Hematopoietic multipotent progenitor cell treated with erythropoietin and hydrocortisone succinate and interleukin-3 and kit ligand, for 6 days (in vitro differentiated cells): Measurements from ENCODE around the gene MARVELD1.

Experiments used
- DNase-seq: peaks from one replicate; pipeline ENCODE4 v3.0.0-alpha.2; 2015

Gene MARVELD1

GRCh38 chr10:97723001-97723400, 9.5 kb downstream of the MARVELD1 start:
- DNase-seq = no peak

DNA sequence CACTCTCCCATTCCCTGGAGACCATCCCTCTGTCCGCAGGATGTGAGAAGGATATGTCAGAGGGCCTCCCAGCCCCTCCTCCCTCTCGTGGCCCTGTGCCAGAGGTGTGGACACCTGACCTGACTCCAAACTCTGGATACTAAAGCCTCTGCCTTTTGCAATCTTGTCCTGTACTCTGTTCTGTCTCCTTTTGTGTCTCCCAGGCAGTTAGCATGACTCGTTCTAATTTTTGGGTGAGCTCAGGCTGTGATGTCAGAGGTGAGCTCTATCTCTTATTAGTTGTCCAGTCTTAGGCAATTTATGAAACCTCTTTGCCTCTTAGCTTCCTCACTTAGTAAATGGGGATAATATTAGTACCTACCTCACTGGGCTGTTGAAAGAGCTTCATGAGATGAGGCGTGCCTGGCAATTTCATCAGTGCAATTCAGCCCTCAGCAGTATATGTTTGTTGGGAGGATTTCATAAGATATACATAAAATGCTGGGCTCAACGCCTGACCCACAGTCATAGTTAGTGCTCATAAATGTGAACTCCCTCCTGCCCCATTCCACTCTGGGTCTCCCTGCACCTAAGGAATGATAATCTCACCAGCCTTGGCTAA, 10.9 kb downstream of the MARVELD1 start:
- DNase-seq = no peak

DNA sequence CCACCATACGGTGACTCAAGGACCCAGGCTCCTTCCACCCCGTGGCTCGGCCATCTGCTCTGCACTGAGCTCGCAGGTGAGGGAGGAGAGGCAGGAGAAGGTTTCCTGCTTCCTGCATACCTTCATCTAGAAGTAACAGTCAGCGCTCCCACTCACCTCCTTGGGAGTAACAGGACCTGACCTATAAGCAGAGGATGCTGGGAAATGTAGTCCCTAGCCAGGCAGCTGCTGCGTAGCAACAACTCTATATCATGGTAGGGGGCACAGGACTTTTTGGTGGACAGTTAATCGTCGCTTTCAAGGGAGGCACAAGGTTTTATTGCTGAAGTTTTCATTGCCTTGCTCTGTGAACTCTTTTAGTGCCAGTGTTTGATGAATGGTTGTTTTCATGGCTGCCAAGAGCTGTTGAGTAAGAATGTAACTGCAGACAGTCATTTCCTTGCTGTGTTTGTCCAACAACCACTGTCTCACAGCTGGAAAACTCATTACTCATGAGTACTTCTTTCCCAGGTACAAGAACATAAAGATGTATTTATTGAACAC, 13.2 kb downstream of the MARVELD1 start:
- no peak for DNase-seq

DNA sequence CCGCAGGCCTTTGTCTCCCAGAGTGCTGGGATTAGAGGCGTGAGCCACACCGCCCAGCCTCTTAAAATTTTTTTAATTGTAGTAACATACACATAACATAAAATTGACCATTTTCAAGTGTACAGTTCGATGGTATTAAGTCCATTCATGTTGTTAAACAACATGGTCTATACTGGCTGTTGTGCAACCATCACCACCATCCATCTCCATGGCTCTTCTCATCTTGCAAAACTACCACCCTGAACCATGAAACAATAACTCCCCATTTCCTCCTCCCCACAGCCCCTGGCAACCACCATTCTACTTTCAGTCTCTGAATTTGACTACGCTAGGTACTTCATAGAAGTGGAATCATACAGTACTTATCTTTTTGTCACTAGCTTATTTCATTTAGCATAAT, 15.5 kb downstream of the MARVELD1 start:
- DNase-seq = no peak

DNA sequence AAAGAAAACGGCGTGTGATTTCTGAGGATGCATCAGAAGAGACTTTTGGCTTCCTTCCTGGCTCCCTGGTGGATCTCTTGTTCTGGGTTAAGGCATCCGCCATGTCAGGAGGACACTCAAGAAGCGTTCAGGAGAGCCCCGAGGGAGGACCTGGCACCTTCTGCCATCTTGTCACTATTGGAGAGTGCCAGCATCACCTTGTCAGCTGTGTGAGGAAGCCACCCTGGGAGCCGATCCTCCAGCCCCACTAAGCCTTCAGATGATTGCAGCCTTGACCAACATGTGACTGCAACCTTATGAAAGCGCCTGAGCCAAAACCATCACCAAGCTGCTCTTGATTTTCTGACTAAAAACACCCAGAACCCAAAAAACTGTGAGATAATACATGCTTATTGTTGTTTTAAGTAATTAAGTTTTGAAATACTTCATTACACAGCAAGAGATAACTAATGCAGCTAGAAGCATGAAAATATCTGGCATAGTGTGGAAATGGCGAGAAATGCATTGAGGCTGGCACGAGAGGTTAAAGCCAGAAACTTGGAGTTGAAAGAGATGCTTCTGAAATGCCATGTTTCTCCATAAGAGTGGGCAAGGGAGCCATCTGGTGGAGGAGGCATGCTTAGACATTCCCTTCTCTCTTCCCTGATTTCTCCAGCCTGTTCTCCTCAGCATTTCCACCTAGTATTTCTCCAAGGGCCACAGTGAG, 18.0 kb downstream of the MARVELD1 start:
- peak; percentile 88 for DNase-seq

DNA sequence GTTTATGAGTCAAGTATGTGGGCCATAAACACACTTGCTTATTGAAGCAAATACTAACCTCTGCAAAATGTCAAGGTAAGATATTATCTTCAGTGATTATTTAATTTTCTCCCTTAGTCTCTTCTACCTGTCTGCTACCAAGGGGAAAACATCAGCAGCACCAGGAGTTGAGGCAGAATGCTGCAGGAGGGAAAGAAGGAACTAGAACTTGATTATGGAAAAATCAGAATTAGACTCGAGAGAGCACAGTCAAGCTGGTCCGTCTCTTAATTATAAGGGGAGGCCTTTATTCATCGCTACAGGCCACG, 18.5 kb downstream of the MARVELD1 start:
- DNase-seq = no peak

- no peak for DNase-seq
Observed at GRCh38 chr10:97733256-97733655, 19.7 kb downstream of the MARVELD1 start.

GRCh38 chr10:97734021-97734420, 20.5 kb downstream of the MARVELD1 start:
- no peak for DNase-seq

DNA sequence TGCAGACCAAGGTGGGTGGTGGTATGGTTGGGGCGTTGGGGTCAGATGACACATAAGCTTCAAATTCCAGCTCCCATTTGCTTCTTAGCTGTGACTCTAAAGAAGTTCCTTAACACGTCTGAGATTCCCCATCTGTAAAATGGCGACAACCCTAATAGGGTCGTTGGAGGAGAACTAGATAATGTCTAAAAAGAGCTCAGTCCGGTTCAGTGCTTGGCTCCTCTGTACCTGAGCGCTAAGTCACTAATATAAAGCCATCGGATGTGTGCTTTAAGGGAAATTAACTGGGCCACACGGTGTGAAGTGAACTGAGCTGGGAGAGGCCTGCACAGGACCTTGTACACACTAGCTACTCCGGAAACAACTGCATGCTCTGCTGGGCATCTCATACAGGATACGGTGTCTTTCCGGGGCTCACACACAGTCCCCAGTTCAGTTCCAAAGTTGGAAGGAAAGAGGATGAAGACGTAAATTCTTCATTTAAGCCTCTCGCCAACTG, 22.9 kb downstream of the MARVELD1 start:
- DNase-seq = no peak

DNA sequence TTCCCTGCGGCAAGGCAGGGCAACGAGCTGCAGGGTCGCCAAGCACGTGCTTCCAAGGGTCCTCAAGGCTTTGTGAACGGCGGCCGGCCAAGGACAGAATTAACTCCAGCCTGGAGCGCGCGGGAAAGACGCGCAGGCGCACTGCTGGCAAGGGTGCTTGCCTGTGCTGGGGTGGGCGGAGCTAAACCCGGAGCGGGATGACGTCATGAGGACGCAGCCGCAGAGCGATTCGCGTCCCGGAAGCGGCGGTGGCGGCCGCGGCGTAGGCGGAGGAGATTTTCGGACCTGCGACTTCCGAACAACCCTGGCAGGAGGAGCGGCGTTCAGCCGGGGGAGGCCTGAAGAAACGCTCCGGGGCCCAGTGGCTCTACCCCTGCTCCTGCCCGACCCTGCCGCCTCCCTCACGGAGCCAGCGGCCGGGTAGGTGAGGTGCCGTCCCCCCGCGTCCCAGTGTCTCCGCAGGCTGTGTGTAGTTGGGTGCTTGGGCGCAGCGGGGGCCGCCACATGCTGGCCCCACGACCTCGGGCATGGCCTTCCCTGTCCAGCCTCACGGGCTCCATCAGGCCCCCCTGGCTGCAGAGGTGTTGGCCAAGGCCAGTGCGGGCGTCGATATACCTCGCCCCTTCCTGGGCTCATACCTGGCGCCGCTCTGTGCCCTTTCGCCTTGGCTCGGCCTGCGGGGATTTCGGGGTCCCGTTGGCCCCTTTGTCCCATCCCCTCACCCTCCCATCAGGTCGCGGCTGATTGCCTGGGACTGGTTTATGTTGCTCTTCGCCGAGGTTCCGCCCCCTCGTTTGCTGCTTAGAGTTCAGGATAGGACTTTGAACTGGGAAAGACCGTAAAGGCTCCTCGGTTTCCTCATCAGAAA, 23.6 kb downstream of the MARVELD1 start, which contains the start of gene ZFYVE27:
Gene ZFYVE27, plus strand, starts transcription at position 227 of the 868 bp plus-strand sequence. CDS start 1,350 bp downstream, outside the sequence.
- DNase-seq = peak; percentile 96

DNA sequence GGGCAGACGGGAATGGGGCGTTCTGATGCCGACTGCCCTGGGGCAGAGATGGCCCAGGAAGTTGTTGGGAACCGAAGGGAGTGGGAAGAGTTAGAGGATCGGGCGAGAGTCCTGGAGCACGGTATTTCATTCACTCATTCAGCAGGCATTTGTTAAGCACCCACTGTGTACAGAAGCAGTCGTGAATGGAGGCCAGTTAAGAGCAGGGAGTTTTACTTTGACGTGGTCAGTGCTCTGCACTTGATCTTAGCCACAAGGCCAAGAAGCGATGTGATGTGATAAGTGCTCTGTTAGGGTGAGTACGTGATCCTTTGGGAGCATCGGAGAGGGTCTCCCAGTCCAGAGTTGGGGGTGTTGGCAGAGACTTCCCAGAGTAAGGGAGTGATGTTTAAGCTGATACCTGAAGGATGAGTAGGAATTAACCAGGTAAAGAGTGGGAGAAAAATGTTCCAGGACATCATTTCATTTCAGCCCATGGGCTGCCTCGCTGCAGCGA, 24.3 kb downstream of the MARVELD1 start:
- peak; percentile 24 for DNase-seq

- DNase-seq = no peak
Observed at GRCh38 chr10:97738616-97739015, 25.1 kb downstream of the MARVELD1 start.

- DNase-seq = no peak
Observed at GRCh38 chr10:97740613-97741012, 27.1 kb downstream of the MARVELD1 start.

GRCh38 chr10:97743169-97743943, 29.8 kb downstream of the MARVELD1 start:
- DNase-seq = peak; percentile 66

DNA sequence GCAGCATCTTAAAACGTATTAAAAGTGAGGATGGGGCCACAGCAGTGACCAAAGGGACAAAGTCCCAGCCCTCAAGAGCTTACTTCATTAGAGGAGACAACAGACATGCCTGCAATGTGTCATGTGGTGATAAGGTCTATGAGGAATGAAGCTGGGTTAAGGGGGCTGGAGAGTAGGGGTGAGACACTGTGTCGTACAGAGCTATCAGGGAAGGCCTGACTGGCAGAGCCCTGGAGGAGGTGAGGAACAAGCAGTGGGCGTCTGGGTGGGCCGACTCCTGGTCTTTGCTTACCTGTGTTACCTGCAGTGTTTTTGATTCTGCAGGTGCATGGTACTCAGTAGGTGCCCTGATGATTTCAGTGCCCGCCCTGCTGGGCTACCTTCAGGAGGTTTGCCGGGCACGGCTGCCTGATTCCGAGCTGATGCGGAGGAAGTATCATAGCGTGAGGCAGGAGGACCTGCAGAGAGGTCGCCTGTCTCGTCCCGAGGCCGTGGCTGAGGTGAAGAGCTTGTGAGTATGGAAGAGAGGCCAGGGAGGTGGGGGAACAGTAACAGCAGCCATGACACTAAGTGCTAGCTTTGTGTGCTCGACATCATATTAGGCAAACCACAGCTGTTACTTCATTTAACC, 31.0 kb downstream of the MARVELD1 start:
- peak; percentile 87 for DNase-seq

- DNase-seq = no peak
Observed at GRCh38 chr10:97747573-97747972, 34.0 kb downstream of the MARVELD1 start.

DNA sequence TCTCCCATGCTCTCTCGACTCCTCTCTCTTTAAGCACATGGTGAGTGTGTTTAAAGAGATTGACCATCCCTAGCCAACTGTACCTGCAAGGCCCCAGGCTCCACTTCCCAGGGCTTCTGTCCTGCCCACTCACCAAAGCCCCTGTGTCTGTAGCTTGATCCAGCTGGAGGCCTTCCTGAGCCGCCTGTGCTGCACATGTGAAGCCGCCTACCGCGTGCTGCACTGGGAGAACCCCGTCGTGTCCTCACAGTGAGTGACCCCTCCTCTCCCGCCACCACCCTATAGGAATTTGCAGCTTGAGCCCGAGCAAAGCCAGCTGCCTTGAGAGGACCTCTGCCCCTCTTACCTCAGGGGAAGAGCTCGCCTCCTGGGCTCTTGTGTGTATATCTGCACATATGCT, 34.6 kb downstream of the MARVELD1 start:
- DNase-seq = no peak

GRCh38 chr10:97752956-97753355, 39.4 kb downstream of the MARVELD1 start:
- no peak for DNase-seq

- DNase-seq = no peak
Observed at GRCh38 chr10:97754726-97755125, 41.2 kb downstream of the MARVELD1 start.

GRCh38 chr10:97755718-97756117, 42.2 kb downstream of the MARVELD1 start:
- DNase-seq = no peak

DNA sequence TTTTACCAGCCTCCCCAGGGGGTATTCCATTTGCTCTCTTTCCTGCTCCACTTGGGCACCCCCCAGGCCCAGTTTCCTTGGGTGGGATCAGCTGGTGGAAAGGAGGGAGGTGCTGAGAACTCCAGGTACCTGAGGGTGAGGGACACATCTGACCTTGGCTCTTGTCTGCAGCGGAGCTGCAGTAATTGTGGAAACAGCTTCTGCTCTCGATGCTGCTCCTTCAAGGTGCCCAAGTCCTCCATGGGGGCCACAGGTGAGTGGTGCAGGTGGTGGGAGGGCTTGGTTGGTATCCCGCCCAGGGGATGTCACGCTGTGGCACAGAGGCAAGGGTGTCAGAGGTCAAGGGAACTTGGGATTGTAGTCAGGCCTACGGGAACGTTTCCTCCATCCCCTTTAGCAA, 43.9 kb downstream of the MARVELD1 start:
- DNase-seq = no peak
